ENCODE results near the gene MYL4. TPM values are rescaled to one million over a fixed set of nuclear protein-coding genes. Genes with fewer than 3 reads are reported as not detected.
A peak's percentile ranks its signal among the peaks of the same experiment; 100 is the strongest.
"Not testable (repeated sequence)": the region's sequence is repeated elsewhere in the genome, so short reads cannot be mapped to it uniquely, and the experiment has no call there.

The MYL4 gene
- polyA plus RNA-seq (2012; ENCODE audit: missing spikeins), result 0.38 TPM

DNA sequence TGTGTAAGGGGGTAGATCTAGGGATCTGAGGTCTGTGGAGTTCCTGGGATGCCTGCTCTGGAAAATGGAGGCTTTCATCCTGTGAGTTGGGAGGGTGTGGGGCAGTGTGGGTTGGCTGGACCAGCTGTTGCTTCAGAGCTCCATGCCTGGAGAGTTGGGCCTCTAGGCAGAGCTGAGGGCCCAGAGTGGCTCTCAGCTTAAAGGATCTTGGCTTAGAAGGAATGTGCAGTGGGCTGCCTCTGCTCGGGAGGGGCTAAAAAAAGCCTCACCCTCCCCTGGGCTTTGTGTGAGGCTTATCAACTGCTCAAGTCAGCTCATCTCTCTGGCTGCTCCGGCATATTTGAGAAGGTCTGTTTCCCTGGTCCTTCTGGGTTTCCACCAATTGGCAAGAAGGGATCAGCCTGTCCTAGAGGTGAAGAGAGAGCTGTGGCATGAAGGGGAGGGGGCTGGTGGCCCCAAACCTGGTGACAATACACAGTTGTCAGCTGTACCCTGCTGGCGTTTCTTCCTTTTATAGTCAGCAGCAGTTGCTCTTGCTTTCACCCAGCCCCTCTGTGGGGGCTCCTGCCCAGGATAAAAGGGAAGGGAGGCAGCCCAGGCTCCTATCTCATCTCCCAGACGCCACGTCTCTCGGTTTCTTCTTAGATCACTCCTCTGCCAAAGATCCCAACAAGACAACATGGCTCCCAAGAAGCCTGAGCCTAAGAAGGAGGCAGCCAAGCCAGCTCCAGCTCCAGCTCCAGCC is at the start of gene MYL4:
Gene MYL4, plus strand, starts transcription at position 605 of the 745 bp plus-strand sequence. Its CDS starts 75 bp downstream, at position 680.
- DNase-seq (ENCODE audit: insufficient read length) (no peak), FAIRE-seq (no peak)
- TF ChIP-seq POLR2A (IDR thresholded peaks at IDR 0.05; ENCODE audit: low read depth, low read length) (no peak), POLR2AphosphoS5 (IDR thresholded peaks at IDR 0.05; ENCODE audit: low read depth, low read length) (no peak), TAF1 (IDR thresholded peaks at IDR 0.05; ENCODE audit: borderline replicate concordance, low read depth, low read length) (no peak)

DNA sequence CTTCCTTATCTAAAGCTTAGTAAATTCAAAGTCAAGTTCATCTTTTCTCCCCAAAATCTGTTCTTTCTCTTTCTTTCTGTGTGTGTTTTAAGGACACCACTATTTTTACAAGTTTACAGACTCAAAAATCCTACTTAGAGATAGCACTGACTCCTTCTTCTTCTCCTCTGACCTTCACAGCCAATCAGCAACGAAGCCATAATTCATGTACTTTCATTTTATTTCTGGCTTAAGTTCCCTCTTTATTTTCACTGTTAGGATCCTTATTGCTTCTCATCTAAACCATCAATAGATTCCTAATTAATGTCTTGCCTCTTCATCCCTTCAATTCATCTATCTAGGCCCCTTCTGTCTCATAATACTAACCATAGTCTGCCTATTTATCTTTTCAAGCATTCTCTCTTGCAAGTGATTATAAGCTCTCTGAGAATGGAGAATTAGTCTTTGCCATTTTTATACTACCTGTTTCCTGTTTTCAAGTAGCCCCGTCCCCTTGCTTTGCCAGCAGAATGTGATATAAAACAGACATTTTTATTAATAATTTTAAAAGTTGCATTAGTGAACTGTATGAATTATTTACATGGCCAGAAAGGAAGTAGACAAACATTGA is 47.0 kb upstream of the MYL4 start:
- DNase-seq (ENCODE audit: insufficient read length), result no peak
- no peak for FAIRE-seq
- TF ChIP-seq TAF1 (IDR thresholded peaks at IDR 0.05; ENCODE audit: borderline replicate concordance, low read depth, low read length) (no peak), POLR2A (IDR thresholded peaks at IDR 0.05; ENCODE audit: low read depth, low read length) (no peak), POLR2AphosphoS5 (IDR thresholded peaks at IDR 0.05; ENCODE audit: low read depth, low read length) (no peak)

- DNase-seq (ENCODE audit: insufficient read length) (no peak), FAIRE-seq (peak; percentile 27)
- TF ChIP-seq TAF1 (IDR thresholded peaks at IDR 0.05; ENCODE audit: borderline replicate concordance, low read depth, low read length), result no peak
- TF ChIP-seq POLR2AphosphoS5 (IDR thresholded peaks at IDR 0.05; ENCODE audit: low read depth, low read length), result no peak
- no peak for TF ChIP-seq POLR2A (IDR thresholded peaks at IDR 0.05; ENCODE audit: low read depth, low read length)
Measured at GRCh38 chr17:47164263-47164662, 44.9 kb upstream of the MYL4 start.

DNA sequence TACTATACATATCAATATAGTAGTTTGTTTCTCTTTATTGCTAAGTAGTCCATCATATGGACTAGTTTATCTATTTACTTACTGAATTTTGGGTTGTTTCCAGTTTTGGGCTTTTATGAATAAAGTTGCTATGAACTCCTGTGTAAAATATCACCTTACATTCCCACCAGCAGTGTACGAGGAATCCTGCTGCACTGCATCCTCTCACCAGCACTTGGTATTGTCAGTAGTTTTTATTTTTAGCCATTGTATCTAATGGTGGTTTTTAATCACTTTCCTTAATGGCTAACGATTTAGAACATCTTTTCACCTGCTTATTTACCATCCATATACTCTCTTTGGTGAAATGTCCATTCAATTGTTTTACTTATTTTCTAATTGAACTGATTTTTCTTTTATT is 44.0 kb upstream of the MYL4 start:
- TF ChIP-seq POLR2A (IDR thresholded peaks at IDR 0.05; ENCODE audit: low read depth, low read length), result no peak
- no peak for TF ChIP-seq POLR2AphosphoS5 (IDR thresholded peaks at IDR 0.05; ENCODE audit: low read depth, low read length)
- TF ChIP-seq TAF1 (IDR thresholded peaks at IDR 0.05; ENCODE audit: borderline replicate concordance, low read depth, low read length), result no peak
- DNase-seq (ENCODE audit: insufficient read length) (no peak), FAIRE-seq (no peak)

DNA sequence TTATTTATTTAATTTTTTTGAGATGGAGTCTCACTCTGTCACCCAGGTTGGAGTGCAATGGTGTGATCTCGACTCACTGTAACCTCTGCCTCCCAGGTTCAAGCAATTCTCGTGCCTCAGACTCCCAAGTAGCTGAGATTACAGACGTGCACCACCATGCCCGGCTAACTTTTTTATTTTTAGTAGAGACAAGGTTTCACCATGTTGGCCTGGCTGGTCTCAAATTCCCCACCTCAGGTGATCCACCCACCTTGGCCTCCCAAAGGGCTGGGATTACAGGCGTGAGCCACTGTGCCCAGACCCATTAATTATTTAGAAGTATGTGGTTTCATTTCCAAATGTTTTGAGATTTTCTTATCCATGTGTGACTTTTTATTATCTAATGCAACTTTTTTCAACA is 42.3 kb upstream of the MYL4 start:
- FAIRE-seq; DNase-seq (ENCODE audit: insufficient read length): not testable (repeated sequence)

- DNase-seq (ENCODE audit: insufficient read length); FAIRE-seq: not testable (repeated sequence)
Measured at GRCh38 chr17:47168896-47169295, 40.3 kb upstream of the MYL4 start.

- DNase-seq (ENCODE audit: insufficient read length) (no peak), FAIRE-seq (no peak)
- TF ChIP-seq TAF1 (IDR thresholded peaks at IDR 0.05; ENCODE audit: borderline replicate concordance, low read depth, low read length), result no peak
- TF ChIP-seq POLR2AphosphoS5 (IDR thresholded peaks at IDR 0.05; ENCODE audit: low read depth, low read length), result no peak
- TF ChIP-seq POLR2A (IDR thresholded peaks at IDR 0.05; ENCODE audit: low read depth, low read length), result no peak
Measured at GRCh38 chr17:47170710-47171109, 38.4 kb upstream of the MYL4 start.

- DNase-seq (ENCODE audit: insufficient read length), result no peak
- FAIRE-seq, result no peak
- TF ChIP-seq TAF1 (IDR thresholded peaks at IDR 0.05; ENCODE audit: borderline replicate concordance, low read depth, low read length) (no peak), POLR2AphosphoS5 (IDR thresholded peaks at IDR 0.05; ENCODE audit: low read depth, low read length) (no peak)
Measured at GRCh38 chr17:47172696-47173565, 36.2 kb upstream of the MYL4 start.

DNA sequence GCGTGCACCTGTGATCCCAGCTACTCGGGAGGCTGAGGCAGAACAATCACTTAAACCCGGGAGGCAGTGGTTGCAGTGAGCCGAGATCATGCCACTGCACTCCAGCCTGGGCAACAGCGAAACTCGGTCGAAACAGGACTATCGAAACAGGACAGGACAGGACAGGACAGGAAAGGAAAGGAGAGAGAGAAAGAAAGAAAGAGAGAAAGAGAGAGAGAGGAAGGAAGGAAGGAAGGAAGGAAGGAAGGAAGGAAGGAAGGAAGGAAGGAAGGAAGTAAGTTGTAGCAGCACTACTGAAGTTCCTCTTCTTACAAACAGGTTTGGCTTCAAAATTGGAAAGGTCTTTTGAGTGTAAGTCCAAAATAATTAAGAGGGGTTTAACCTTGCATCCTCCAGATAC is 34.3 kb upstream of the MYL4 start:
- not testable (repeated sequence) for DNase-seq (ENCODE audit: insufficient read length); FAIRE-seq

DNA sequence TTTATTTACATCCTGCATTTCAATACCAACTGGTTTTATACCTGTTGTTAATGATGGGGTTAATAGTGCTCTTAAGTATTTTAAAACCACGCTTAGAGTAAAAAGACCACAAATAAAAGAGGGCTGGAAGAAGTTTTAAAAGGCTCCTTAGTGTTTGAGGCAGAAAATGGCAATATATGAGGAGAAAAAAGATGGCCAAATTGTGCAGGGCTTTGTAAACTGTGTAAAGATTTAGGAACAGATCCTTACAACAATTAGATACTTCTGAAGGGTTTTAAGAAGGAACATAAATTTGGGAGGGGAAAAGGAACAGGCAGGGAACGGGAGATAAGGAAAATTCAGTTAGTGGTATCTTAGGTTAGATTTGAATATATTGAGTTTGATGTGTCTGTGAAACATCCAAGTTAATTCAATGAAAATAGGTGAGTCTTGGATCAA is 32.7 kb upstream of the MYL4 start:
- no peak for FAIRE-seq
- TF ChIP-seq TAF1 (IDR thresholded peaks at IDR 0.05; ENCODE audit: borderline replicate concordance, low read depth, low read length), result no peak
- no peak for TF ChIP-seq POLR2AphosphoS5 (IDR thresholded peaks at IDR 0.05; ENCODE audit: low read depth, low read length)
- TF ChIP-seq POLR2A (IDR thresholded peaks at IDR 0.05; ENCODE audit: low read depth, low read length), result no peak
- DNase-seq (ENCODE audit: insufficient read length), result no peak

GRCh38 chr17:47177261-47177660 is 31.9 kb upstream of the MYL4 start:
- FAIRE-seq (no peak), DNase-seq (ENCODE audit: insufficient read length) (no peak)
- TF ChIP-seq POLR2A (IDR thresholded peaks at IDR 0.05; ENCODE audit: low read depth, low read length) (no peak), POLR2AphosphoS5 (IDR thresholded peaks at IDR 0.05; ENCODE audit: low read depth, low read length) (no peak), TAF1 (IDR thresholded peaks at IDR 0.05; ENCODE audit: borderline replicate concordance, low read depth, low read length) (no peak)

GRCh38 chr17:47179141-47179540 is 30.0 kb upstream of the MYL4 start:
- DNase-seq (ENCODE audit: insufficient read length) (no peak), FAIRE-seq (no peak)
- TF ChIP-seq TAF1 (IDR thresholded peaks at IDR 0.05; ENCODE audit: borderline replicate concordance, low read depth, low read length) (no peak), POLR2A (IDR thresholded peaks at IDR 0.05; ENCODE audit: low read depth, low read length) (no peak), POLR2AphosphoS5 (IDR thresholded peaks at IDR 0.05; ENCODE audit: low read depth, low read length) (no peak)

All from GM12892 (cell line).